ENCODE measurements around the gene FAM120AOS. TPM values are rescaled to one million over a fixed set of nuclear protein-coding genes. Genes with fewer than 3 reads are reported as not detected.

Gene FAM120AOS
- total RNA-seq, 1 experiment from 2014 or later: 27.8 TPM

GRCh38 chr9:93458712-93459111 is 5.3 kb upstream of the FAM120AOS start:
- no peak overlapping the region for H2AFZ ChIP-seq
- peaks cover 6% of the 10 kb centered on the region for H4K20me1 ChIP-seq (ENCODE audit: insufficient read depth)
- POLR2A ChIA-PET (ENCODE audit: unreplicated experiment): no interaction called here
- no peaks in the 10 kb centered on the region for H3K27me3 ChIP-seq (ENCODE audit: insufficient read depth, low read depth)
- peaks cover 5% of the 10 kb centered on the region; the same call in 1 of the 2 replicates for H3K36me3 ChIP-seq (ENCODE audit: low read depth)
- TF ChIP-seq EZH2 (IDR thresholded peaks at IDR 0.05; ENCODE audit: low read depth): no peak
- no peak for TF ChIP-seq CTCF (conservative IDR thresholded peaks at IDR 0.05)
- H3K4me3 ChIP-seq: no peak overlapping the region
- no peak overlapping the region for H3K27ac ChIP-seq
- CTCF ChIA-PET: no interaction called here
- no TSS peak for BruUV-seq (replicated peaks)
- H3F3A ChIP-seq (ENCODE audit: insufficient read depth, low read depth): peaks cover 4% of the 10 kb centered on the region
- H3K9me3 ChIP-seq (ENCODE audit: insufficient read depth, low read depth): no peaks in the 10 kb centered on the region; the same call in 1 of the 2 replicates
- H3K79me2 ChIP-seq (ENCODE audit: low read depth): peaks cover 100% of the 10 kb centered on the region
- intact Hi-C loops (cut with micrococcal nuclease; ENCODE audit: unreplicated experiment): loop anchor here (10.0 kb wide), 1 partner anchor 504 kb away; no protein-coding TSS in a partner anchor
- DNase-seq: no peak
- peaks cover 15% of the 10 kb centered on the region for H3K4me1 ChIP-seq (replicated peaks; ENCODE audit: insufficient read depth)
- H3K9me2 ChIP-seq (ENCODE audit: insufficient read depth): no peaks in the 10 kb centered on the region
- no peak overlapping the region for H3K4me2 ChIP-seq

GRCh38 chr9:93457006-93457405 is 3.6 kb upstream of the FAM120AOS start:
- no peaks in the 10 kb centered on the region for H3K9me2 ChIP-seq (ENCODE audit: insufficient read depth)
- intact Hi-C loops (cut with micrococcal nuclease; ENCODE audit: unreplicated experiment): loop anchor here (10.0 kb wide), 1 partner anchor 502 kb away; no protein-coding TSS in a partner anchor
- no peak overlapping the region for H2AFZ ChIP-seq
- H3K79me2 ChIP-seq (ENCODE audit: low read depth): peaks cover 98% of the 10 kb centered on the region
- peaks cover 15% of the 10 kb centered on the region for H3K4me1 ChIP-seq (replicated peaks; ENCODE audit: insufficient read depth)
- H3K4me3 ChIP-seq: no peak overlapping the region
- POLR2A ChIA-PET (ENCODE audit: unreplicated experiment): interaction anchor here (0.6 kb wide), 1 partner anchor 47 kb away, joined by 3 read pairs; no protein-coding TSS in a partner anchor
- no peak for DNase-seq
- no peak for TF ChIP-seq CTCF (conservative IDR thresholded peaks at IDR 0.05)
- TF ChIP-seq EZH2 (IDR thresholded peaks at IDR 0.05; ENCODE audit: low read depth): no peak
- no peaks in the 10 kb centered on the region; the same call in 1 of the 2 replicates for H3K9me3 ChIP-seq (ENCODE audit: insufficient read depth, low read depth)
- no peaks in the 10 kb centered on the region for H3K27me3 ChIP-seq (ENCODE audit: insufficient read depth, low read depth)
- peaks cover 14% of the 10 kb centered on the region for H3F3A ChIP-seq (ENCODE audit: insufficient read depth, low read depth)
- no peak overlapping the region for H3K27ac ChIP-seq
- BruUV-seq (replicated peaks): no TSS peak
- peaks cover 6% of the 10 kb centered on the region for H4K20me1 ChIP-seq (ENCODE audit: insufficient read depth)
- no peaks in the 10 kb centered on the region; the same call in 1 of the 2 replicates for H3K36me3 ChIP-seq (ENCODE audit: low read depth)
- H3K4me2 ChIP-seq: no peak overlapping the region; the same call in 1 of the 2 replicates
- CTCF ChIA-PET: interaction anchor here (0.6 to 0.7 kb wide), 2 partner anchors 129 to 1862 kb away, joined by 3 to 4 read pairs; no protein-coding TSS in a partner anchor

GRCh38 chr9:93456504-93456903 is 3.1 kb upstream of the FAM120AOS start:
- peak overlapping the region; percentile 11; the same call in 1 of the 2 replicates for H3K4me2 ChIP-seq
- POLR2A ChIA-PET (ENCODE audit: unreplicated experiment): no interaction called here

More at GRCh38 chr9:93456504-93456903, 3.1 kb upstream of the FAM120AOS start:
- Histone ChIP-seq H3K4me1 (replicated peaks; ENCODE audit: insufficient read depth) (peaks cover 15% of the 10 kb centered on the region), H3K27me3 (ENCODE audit: insufficient read depth, low read depth) (no peaks in the 10 kb centered on the region), H3K79me2 (ENCODE audit: low read depth) (peaks cover 96% of the 10 kb centered on the region), H2AFZ (no peak overlapping the region), H3K27ac (no peak overlapping the region), H3F3A (ENCODE audit: insufficient read depth, low read depth) (peaks cover 14% of the 10 kb centered on the region), H3K9me2 (ENCODE audit: insufficient read depth) (no peaks in the 10 kb centered on the region), H3K36me3 (ENCODE audit: low read depth) (no peaks in the 10 kb centered on the region; the same call in 1 of the 2 replicates), H3K4me3 (no peak overlapping the region; the same call in 1 of the 2 replicates), H4K20me1 (ENCODE audit: insufficient read depth) (peaks cover 6% of the 10 kb centered on the region), H3K9me3 (ENCODE audit: insufficient read depth, low read depth) (no peaks in the 10 kb centered on the region; the same call in 1 of the 2 replicates)
- no TSS peak for BruUV-seq (replicated peaks)
- TF ChIP-seq CTCF (conservative IDR thresholded peaks at IDR 0.05): no peak
- no peak for TF ChIP-seq EZH2 (IDR thresholded peaks at IDR 0.05; ENCODE audit: low read depth)
- intact Hi-C loops (cut with micrococcal nuclease; ENCODE audit: unreplicated experiment): loop anchor here (10.0 kb wide), 1 partner anchor 502 kb away; no protein-coding TSS in a partner anchor
- DNase-seq: no peak
- CTCF ChIA-PET: no interaction called here
